NCI-H82 treated with DMSO at 0.1 percent for 48 hours (cell line): ENCODE results near the gene PDE4D.

Experiments used
- DNase-seq: peaks from one replicate; lab custom pipeline; 2025; ENCODE audit not compliant: unreplicated experiment; lab: John Stamatoyannopoulos, UW

The PDE4D gene

GRCh38 chr5:59840200-59840601 lies 53.3 kb downstream of the PDE4D start:
- DNase-seq = no peak

GRCh38 chr5:59838989-59839388 lies 54.5 kb downstream of the PDE4D start:
- DNase-seq = no peak

- DNase-seq = no peak
These were observed 55.5 kb downstream of the PDE4D start for GRCh38 chr5:59838067-59838466.

GRCh38 chr5:59837071-59837470 lies 56.5 kb downstream of the PDE4D start:
- no peak for DNase-seq

GRCh38 chr5:59835800-59836199 lies 57.7 kb downstream of the PDE4D start:
- no peak for DNase-seq

GRCh38 chr5:59833448-59833847 lies 60.1 kb downstream of the PDE4D start:
- DNase-seq = no peak

GRCh38 chr5:59832577-59833301 lies 60.8 kb downstream of the PDE4D start:
- DNase-seq = peak; percentile 45

GRCh38 chr5:59831326-59832010 lies 62.1 kb downstream of the PDE4D start:
- no peak for DNase-seq

- no peak for DNase-seq
These were observed 62.9 kb downstream of the PDE4D start for GRCh38 chr5:59830536-59831200.

GRCh38 chr5:59829922-59830321 lies 63.6 kb downstream of the PDE4D start:
- no peak for DNase-seq

- DNase-seq = no peak
These were observed 64.1 kb downstream of the PDE4D start for GRCh38 chr5:59829386-59829785.

GRCh38 chr5:59828623-59829022 lies 64.9 kb downstream of the PDE4D start:
- no peak for DNase-seq

- no peak for DNase-seq
These were observed 66.5 kb downstream of the PDE4D start for GRCh38 chr5:59826996-59827395.

- no peak for DNase-seq
These were observed 70.1 kb downstream of the PDE4D start for GRCh38 chr5:59823420-59823819.

- no peak for DNase-seq
These were observed 73.7 kb downstream of the PDE4D start for GRCh38 chr5:59819806-59820205.

- no peak for DNase-seq
These were observed 76.0 kb downstream of the PDE4D start for GRCh38 chr5:59817536-59817935.

- DNase-seq = no peak
These were observed 76.7 kb downstream of the PDE4D start for GRCh38 chr5:59816654-59817300.

- no peak for DNase-seq
These were observed 79.0 kb downstream of the PDE4D start for GRCh38 chr5:59814537-59814872.

- DNase-seq = peak; percentile 39
These were observed 79.6 kb downstream of the PDE4D start for GRCh38 chr5:59813761-59814536.

GRCh38 chr5:59810041-59810440 lies 83.5 kb downstream of the PDE4D start:
- peak; percentile 41 for DNase-seq

GRCh38 chr5:59807806-59808205 lies 85.7 kb downstream of the PDE4D start:
- DNase-seq = no peak
